NCI-H146 treated with DMSO at 0.1 percent for 48 hours (cell line): Measurements from ENCODE around the gene NFE2L1.
"Not testable (repeated sequence)": the region's sequence is repeated elsewhere in the genome, so short reads cannot be mapped to it uniquely, and the experiment has no call there.

Source experiments
- DNase-seq: peaks from one replicate; lab custom pipeline; 2025; ENCODE audit not compliant: unreplicated experiment; lab: John Stamatoyannopoulos, UW

NFE2L1 gene

DNA sequence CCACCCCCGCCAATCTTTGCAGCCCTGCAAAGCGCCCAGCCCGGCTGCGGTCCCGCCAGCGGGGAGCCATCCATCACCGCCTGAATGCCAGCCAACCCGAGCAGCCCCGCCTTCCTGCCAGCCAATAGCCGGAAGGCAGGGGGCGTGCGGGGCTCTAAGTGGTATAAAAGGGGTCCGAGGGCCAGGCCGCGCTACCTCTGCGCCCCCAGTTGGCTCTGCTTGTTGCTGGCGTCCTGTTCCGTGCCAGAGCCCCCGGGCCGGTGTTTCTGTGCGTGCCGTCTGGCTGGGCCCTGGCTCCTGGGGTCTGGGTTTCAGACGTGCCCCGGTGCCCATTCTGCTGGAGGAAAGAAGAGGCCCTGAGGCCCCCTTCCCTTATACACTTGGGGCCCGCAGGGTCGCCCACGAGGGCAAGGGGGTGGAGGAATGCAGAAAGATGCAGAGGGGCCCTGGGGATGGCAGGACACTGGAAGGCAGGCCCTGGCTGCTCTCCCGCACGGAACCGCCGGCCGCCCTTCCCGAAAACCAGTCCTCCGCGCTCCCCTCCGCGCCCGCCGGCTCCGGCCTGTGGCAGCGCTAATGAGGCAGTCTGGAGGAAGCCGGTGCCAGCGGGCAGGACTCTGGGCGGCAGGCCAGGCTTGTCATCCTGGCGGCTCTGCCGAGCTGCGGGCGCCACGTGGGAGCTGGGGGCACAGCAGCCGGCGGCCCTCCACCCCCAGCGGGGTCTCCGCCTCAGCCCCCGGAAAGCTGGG is 24.6 kb upstream of the NFE2L1 start:
- peak; percentile 74 for DNase-seq

DNA sequence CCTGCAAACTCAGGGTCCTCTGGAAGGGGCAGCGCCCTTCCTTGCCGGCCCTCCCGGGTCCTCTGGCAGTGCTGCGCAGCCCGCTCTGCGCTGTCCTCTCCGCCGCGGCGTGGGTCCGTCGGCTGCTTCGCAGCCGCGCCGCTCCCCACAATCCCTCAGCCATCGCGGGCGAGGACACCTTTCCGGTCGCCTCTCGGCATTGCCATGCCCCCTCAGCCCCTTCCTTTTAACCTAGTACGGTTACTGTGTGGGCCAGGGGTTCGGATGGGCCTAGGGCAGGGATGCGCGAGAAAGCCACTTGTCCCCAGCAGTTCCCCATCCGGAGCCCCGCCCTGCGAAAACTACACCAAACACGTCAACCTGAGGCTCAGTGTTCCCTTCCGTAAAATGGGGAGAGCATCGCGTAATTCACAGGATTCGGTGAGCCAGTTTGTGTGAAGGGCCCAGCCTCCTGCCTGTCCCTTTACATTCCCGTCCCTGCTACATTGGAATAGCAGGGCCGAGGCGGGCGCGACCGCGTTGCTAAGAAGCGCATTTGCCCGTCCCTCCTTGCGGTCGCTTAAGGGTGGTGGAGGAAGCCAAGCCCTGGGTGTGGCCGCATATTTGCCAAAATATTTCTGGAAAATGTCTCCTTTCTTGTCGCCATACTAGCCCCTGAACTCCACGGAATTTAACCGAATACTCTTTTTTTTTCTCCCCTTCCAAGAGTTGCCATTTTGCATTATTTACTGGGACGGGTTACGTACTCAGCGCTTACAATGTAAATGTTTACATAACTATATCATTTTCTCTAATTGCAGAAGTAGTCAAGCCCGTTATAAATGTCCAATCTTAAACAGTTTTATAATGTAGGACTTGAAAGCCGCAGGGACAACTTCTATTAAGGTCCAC is 23.8 kb upstream of the NFE2L1 start:
- DNase-seq = peak; percentile 64

DNA sequence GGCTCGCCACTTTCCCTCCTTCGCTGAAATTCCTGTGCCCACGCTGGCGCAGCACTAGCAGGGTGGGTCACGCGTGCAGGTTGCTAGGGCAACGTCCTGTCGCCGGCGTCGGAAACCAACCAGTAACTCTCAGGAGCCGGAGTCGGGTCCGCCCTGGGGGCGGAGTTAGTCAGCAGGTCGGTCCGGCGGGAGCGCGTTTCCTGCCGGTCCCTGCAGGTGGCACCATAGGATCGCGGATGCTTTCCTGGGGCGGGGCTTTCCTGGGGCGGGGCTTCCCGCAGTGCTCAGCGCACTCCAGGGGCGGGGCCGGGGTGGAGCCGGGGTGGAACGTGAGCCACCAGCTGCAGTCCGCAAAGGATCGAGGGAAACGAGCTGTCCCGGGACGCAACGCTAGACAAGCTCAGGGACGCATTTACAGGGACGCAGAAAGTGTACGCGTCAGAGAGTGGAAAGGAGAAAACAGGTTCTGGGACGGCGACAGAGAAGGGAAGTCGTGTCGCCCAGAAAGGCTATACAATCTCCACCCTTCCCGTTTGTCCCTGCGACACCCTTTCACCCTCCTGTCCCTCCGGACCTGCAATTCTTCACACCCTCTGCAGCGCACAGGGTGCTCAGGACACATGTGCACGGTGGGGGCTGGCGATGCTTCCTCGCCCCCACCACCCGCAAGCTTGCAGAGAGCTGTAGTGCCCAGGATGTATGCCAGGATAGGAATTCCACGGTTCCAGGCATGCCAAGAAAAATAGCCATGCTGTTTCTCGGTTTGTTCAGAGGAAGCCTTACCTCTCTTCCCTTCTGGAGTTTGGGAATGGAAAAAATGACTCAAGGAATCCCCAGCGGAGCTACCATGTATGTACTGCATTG is 22.9 kb upstream of the NFE2L1 start:
- DNase-seq = peak; percentile 93

DNA sequence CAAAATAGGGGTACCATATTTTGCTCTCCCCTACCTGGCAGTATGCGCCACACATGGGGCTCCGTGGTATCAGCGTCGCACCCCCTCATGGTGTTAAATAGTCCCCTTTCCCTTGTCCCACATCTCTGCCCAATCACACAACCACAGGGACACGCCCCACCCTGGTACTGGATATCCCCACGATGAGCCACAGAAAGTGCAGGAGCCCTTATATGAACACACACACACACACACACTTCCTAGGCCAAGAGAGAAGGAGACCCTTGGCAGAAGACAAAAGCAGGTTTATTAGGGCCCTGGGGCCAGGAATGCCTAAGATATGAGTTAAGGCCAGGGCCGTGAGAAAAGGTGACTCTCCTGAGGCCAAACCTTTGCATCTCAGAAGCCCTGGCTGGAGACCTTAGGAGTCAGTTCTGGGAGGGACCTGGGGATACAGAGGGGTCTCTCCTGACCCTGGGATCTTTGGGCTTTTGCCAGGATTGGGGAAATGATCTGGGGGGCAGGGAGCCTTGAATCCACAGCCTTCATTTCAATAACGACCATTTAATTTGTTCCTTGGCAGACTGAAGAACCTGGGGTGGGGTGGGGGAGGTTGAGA is 22.2 kb upstream of the NFE2L1 start:
- DNase-seq = no peak

DNA sequence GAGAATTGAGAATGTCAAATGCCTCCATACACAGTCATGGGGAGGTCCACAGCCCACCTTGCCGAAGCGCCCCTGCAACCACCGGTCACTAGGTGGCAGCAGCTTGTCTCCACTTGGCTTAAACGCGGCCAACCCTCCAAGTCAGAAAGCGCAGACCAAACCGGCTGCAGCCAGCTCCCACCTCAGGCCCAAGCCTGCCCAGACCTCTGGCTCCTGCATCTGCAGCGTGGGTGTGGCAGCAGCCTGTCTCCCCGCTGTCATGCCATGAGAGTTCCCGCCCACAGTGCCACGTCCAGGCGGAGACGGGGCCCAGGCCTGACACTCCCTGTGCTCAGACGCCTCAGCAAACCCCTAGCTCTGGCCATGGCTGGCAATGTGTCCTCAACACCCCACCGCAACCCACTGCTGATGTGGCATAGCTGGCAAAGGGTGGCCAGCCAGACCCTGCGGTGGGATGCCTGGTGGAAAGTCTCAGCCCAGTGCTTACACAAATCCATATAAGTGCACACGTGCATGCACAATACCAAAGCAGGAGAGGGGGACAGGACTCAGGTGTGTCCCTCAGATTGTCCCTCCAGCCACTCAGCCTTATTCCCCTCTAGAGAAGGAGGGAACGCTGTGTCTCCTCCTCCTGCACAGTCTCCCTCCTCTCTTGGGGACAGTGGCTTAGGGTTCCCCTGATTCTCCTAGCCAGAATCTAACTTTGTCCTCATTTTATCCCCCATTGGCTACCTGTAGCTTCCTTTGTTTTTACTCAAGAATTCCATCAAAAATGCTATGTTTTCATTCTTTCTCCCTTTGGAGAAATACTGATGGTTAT is 21.4 kb upstream of the NFE2L1 start:
- DNase-seq = peak; percentile 76

DNA sequence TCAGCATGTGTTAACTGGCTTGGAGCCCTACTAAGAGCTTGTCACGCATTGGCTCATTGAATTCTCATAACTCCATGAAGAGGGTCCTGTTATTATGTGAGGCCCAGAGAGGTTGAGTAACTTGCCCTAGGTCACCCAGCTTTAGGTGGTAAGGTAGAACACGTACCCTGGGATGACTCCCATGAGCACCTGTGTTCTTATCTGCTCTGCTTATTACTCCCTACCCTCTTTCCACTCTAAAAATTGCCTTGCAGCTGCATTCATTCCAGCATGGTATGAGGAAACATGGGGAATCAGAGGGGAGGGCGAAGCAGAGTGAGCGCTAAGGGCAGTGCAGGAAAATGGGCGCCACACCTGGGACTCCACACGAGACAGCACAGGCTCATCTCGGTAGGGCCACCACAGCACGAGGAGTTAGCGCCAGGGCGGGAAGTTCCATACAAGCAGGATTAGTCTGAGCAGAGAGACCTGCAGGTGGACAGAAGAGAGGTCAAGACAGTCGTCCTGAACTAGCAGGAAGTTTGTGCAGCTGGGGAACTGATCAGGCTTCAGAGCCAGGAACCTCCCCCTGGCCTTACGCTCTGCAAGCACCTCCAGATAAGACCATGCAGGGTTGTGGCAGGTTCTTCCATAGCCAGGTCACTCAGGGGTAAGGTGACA is 20.7 kb upstream of the NFE2L1 start:
- no peak for DNase-seq

DNA sequence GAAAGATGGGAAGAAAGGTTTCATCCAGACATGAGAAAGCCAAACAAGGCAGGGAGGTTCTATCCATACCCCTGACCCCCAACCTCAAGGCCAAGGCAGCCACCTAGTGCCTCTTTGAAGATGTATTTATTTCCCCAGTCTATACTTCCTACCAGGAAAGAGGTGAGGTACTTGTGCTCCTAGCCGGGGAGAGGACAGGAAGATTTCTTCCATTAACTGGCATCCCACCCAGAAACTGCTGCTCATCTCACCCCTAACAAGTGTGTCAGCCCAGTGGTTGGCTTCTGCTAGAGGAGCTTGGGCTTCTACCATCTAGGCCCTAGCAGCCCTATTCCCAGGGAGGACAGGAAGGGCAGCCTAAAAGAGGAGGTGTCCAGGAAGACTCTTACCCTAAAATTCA is 19.4 kb upstream of the NFE2L1 start:
- DNase-seq = no peak

DNA sequence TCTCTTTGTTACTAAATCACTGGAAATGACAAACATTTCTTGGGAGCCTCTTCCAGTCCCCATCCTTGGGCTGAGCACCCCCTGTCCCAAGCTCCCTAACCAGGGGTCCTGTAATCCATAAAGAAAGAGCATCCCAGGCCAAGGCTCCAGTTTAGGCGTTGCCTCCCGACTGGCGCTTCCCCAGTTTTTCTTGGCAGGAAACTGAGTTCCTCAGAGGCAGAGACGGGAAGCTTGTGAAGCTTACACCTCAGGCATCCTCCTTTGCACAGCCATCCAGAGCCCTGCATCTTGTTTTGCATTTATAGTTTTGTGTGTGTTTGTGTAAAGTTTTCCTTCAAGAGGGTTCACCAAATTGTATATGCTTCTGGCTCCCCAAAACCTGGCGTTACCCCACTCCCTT is 17.6 kb upstream of the NFE2L1 start:
- no peak for DNase-seq

DNA sequence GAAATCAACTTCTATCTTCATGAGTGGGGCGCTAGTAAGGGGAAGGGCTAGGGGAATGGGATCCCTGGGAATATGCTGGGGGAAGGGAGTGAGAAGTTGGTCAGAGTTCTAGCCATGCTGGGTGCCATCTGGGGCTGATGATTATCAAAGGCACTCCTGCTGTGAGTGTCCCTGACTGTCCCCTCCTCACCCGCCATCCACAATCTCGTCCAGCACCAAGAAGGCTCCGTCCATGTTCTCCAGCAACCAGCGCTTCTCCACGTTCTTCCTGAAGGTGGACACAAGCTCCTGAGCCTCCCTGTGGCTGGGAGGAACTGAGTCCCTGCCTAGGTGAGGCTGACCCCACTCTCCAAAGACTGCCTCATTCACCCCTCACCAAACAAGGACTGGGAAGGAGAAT is 16.2 kb upstream of the NFE2L1 start:
- no peak for DNase-seq

DNA sequence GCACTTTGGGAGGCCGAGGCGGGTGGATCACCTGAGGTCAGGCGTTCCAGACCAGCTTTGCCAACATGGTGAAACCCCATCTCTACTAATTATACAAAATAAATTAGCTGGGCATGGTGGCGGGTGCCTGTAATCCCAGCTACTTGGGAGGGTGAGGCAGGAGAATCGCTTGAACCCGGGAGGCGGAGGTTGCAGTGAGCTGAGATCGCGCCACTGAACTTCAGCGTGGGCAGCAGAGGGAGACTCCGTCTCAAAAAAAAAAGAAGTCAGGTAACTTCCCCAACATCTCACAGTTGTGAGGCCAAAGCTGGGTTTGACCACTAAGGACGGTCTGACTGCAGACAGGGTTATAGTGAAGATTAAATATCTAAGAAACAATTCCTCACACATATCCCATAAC is 13.4 kb upstream of the NFE2L1 start:
- DNase-seq = not testable (repeated sequence)

DNA sequence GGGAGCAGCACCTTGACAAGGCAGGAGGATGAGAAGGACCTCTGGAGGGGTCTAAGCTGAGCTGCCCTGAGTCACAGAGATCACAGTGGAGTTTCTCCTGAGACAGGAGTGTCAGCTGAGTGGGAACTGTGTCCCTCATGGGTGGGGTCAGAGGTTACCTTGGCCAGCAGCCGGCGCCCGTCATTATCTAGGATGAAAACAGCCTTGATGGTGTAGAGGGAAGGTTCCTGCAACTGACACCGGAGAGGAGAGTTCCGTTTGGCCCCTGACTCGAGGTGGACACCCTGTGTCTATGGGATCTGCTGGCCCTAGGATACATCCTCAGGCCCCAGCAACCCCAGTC is 11.5 kb upstream of the NFE2L1 start:
- no peak for DNase-seq

DNA sequence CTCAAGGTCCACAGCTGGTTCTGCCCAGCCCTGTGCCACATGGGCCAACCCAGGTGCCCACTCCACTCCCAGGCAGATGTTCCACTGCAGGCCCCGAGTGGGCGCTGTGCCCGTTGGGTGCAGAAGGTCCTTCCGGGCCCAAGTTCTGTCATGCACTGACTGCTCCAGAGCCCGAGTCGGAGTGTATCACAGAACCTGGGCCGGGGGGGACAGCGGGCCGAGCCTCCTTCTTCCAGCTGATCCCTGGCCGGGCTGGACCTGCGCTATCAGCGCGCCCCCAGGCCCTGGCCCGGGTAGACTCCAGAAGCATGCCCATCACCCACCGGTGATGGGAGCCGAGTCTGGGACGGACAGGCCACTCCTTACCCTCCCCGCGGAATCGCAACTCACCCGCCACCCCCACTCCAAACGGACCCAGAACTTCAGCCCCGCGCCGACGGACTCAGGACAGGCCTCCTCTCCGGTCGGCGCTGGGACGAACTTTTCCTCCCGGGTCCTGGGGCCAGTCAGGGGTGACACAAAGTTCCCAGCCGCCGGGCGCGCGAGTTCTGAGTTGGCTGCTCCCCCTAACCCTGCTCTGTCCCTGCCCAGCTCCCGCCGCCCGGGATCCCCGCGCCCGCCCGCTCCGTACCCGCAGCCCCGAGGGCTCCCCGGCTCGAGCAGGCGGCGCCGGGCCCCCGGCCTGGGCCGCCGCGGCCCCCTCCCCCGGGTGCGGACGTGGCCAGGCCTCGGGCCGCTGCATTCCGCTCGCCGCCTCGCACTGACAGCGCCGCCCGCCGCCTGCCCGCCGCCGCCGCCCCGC is 10.9 kb upstream of the NFE2L1 start, which contains the start of gene COPZ2:
Gene COPZ2, minus strand, starts transcription at position 762 of the 802 bp plus-strand sequence. Its CDS starts 20 bp downstream, at position 742.
- no peak for DNase-seq

DNA sequence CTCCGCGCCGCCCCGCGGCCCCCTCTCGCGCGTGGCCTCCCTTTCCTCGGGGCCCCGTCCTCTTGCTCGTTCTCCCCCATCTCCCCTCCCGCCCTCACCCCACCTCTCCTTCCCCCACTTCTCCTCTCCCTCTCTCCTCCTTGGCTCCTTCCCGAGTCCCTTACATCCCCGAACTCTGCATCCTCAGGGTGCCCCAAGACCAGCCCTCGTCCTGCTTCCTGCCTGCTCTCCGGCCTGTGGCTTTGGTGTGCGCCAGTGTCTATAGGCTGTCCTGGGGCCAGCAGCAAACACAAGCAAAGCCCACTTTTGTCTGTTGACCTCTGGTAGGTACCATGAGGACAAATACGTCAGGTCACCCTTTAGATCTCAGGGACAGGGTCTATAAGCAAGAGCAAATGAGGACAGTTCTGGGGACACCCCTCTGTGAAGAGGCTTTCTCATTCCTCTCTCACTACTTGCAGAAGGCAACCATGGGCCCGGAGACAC is 10.3 kb upstream of the NFE2L1 start:
- no peak for DNase-seq

DNA sequence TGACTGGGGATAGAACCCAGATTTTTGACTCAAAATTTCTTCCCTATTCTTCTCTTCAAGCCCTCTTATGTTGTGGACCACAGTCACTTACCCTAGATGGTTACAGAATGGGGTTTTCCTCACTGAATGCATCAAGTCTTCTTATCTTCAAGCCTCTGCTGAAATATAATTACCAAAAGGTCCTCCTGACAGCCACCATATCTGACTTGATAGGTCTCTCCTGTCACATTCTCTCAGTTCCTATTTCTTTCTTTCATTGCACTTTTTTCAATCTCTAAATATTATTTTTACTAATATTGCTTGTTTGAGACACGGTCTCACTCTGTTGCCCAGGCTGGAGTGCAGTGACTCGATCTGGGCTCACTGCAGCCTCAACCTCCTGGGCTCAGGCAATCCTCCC is 9.5 kb upstream of the NFE2L1 start:
- no peak for DNase-seq

DNA sequence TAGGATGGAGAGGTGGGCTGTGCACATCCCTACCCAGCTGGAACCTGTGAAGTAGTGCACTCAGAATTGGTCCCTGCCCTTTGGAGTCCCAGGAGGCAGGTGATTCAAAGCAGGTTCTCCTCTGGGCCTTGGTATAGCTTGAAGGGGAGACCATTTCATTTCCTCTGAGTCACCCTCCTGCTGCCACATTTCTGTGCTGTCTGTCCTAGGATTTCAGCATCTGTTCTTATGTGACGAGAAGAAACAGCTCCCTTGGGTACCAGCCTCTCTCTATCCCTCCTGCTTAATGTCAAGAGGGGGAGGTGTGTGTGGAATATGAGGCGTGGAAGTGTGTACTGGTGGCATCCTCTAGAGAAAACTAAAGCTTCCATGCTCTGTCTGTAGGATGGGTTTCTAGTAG is 5.0 kb upstream of the NFE2L1 start:
- no peak for DNase-seq

DNA sequence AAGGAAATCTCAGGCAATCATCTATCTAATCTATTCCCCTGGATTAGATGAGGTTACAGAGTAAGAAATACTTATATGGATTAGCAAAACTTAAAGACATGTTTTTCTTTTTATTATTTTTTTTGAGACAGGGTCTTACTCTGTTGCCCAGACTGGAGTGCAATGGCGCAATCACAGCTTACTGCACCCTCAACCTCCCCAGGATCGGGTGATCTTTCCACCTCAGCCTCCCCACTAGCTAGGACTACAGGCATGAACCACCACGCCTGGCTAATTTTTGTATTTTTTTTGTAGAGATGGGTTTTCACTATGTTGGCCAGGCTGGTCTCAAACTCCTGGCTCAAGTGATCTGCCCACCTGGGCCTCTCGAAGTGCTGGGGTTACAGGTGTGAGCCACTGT is 3.3 kb upstream of the NFE2L1 start:
- DNase-seq = no peak

DNA sequence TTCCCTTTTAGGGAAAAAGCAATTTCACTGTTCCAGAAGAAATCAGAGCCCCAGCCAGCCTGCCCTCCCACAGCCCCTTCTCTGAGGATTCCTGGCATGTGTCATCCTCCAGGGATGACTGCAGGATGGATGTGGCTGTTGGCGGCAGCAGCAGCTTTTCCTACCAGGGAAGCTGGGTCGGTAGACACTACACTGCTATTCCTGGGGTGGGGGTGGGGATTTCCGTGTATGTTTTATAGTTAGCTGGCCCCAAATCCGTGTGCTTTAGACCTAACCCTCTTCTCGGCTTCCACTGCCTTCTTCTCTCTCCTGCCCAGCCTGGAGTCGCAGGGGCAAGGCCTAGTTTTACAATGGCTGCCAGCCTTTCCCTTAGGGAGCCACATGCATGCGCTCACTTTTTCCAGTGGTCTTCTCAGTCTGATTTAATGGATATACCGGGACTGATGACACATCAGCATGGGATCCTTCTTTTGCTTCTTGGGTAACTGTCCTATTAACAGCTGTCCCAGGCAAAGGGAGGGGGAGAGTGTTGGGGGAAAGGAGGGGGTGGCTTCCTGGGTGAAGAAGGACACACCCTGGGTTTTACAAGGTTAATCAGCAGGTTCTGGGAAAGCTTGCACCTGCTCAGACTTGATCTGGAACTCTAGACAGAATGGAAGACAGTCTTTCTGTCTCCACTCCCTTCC is 2.7 kb upstream of the NFE2L1 start:
- no peak for DNase-seq

DNA sequence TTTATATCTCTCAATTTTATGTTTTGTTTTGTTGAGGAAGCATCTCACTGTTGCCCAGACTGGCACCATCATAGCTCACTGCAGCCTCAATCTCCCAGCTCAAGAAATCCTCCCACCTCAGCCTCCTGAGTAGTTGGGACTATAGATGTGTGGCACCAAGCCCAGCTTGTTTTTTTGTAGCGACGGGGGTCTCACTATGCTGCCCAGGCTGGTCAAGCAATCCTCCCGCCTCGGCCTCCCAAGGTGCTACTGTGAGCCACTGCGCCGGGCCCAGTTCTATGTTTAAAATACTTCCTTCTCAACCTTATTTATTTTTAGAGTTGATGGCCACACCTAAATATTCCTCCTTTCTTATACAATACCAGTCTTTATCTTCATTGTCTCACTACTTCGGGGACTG is 1.9 kb upstream of the NFE2L1 start:
- DNase-seq = no peak
